ENCODE data around the gene NOX1. TPM values are rescaled to one million over a fixed set of nuclear protein-coding genes. Genes with fewer than 3 reads are reported as not detected.

Gene NOX1
- not detected in 2 replicates for total RNA-seq

DNA sequence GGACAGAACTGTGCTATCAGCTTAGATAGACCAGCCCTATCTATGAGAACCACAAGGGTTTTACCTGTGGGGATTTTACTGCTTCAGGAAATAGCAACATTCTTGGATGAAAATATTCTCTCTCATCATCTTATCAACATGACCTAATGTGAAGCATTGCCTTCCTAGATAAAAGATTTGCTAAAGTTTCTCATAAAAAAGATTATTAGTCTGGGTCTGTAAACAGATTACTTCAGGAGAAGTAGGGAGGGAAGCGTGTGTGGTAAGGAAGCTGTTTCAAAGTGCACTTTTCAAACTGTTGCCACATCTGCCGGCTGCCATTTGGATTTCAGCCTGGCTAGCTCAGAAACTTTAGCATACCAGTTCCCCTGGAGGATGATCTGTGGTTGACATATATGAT lies at the start of gene NOX1:
Gene NOX1, minus strand, starts transcription at position 35 of the 400 bp plus-strand sequence. CDS start 220 bp downstream, outside the sequence.

DNA sequence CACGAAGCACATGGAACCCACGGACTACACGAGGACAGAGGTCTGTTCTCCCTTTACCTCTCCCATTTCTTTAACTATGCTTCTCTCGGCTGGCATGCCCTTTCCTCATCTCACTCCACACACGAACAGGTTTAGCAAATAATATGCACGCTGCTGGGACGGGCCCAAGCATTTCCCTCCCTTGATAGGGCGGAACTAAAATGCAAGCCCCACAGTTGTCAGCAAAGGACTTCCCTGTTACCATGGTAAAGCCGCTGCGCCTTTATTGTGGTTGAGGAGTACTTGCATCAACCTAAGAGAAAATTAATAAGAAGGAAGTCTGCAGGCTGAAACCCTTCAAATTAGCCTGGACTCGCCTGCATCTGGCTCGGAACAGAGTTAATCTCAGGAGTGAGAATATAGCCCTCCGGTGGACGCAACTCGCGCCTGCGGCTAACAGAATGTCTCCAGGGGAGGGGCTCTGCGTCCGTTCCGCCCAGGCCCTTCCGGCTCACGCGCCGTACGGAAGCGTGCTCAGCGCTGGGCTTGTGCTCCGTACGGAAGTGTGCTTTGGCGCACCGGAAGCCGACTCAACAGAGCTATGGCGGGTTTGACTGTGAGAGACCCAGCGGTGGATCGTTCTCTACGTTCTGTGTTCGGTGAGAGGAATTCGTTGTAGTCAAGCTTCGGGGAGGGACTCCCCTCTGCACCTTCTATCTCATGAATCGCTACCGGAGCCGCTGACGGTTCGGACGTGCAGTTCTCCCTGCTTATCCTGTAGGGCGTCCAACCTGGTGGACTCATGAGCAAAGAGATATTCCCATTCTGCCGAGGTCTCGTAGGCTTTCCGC lies 54.1 kb downstream of the NOX1 start, which contains the start of gene CSTF2:
Gene CSTF2, plus strand, starts transcription at position 555 of the 830 bp plus-strand sequence. Its CDS starts 26 bp downstream, at position 581.

Other genes starting within 250 kb of the NOX1 start
- gene TSPAN6, start 237.6 kb downstream of the NOX1 start, total RNA-seq, result 32.4 and 84.7 TPM in 2 replicates
- 6.8 and 59.6 TPM in 2 replicates for gene SRPX2, start 230.2 kb downstream of the NOX1 start, total RNA-seq
- 27.7 and 30.8 TPM in 2 replicates for gene SYTL4, start 142.2 kb downstream of the NOX1 start, total RNA-seq
- gene CSTF2, start 54.0 kb downstream of the NOX1 start, total RNA-seq, result 13.8 and 23.2 TPM in 2 replicates
- 0.06 TPM in 1 of 2 replicates, not detected in the other for gene XKRX, start 54.6 kb upstream of the NOX1 start, total RNA-seq
- gene ARL13A, start 95.3 kb upstream of the NOX1 start, total RNA-seq, result not detected in 2 replicates
- gene TRMT2B, start 177.8 kb upstream of the NOX1 start, total RNA-seq, result 10.4 and 17.5 TPM in 2 replicates
- gene TMEM35A, start 204.5 kb upstream of the NOX1 start, total RNA-seq, result 0.16 and 1.3 TPM in 2 replicates
- 15.7 and 17.3 TPM in 2 replicates for gene CENPI, start 223.8 kb upstream of the NOX1 start, total RNA-seq